Stimulated activated CD4-positive, alpha-beta T cell treated with anti-CD3 and anti-CD28 coated beads, Interleukin-2, amount 100 ng/mL, for 48 hours (primary cell): Measurements from ENCODE around the gene KCNG4.
"Not testable (repeated sequence)": the region's sequence is repeated elsewhere in the genome, so short reads cannot be mapped to it uniquely, and the experiment has no call there.

ENCODE experiments used
- DNase-seq, 2 donors: peaks; one replicate each; pipeline ENCODE4 v3.0.0-alpha.2; 2020

The KCNG4 gene

DNA sequence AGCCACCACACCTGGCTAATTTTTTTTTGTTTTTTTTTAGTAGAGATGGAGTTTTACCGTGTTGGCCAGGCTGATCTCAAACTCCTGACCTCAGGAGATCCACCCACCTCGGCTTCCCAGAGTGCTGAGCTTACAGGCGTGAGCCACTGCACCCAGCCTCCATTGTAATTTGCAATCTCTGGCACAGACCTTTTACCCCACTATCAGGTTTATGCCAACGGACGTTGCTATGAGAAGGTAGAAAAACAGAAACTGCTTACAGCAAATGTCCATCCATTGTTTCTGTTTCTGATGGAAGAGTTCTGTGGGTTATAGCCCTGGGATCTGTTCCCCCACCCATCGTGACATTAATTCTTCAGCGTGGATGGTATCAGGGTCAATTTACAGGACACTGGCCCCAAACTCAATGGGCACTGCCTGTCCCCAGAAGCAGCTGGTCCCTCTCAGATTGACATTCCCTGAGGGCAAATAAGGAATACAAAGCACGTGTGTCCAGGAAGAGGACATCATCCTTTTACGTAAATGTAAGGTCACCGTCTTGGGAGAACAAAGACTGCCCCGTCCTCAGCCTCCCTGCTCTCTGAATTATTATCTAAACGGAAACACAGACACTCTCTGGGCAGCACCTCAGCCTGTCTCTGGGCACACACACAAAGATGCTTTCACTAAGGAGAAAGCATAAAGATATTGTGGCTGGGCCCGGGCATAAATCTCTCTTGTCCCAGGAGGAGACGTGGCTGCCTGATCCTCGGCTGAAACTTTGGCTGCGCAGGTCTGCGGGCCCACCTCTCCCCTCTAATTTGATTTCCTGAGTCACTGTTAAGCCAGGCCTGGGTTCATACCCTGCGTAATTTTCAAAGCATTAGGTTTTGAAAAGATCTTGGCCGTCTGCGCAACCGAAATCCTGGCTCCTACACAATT, 5.2 kb downstream of the KCNG4 start:
- DNase-seq: no peak

DNA sequence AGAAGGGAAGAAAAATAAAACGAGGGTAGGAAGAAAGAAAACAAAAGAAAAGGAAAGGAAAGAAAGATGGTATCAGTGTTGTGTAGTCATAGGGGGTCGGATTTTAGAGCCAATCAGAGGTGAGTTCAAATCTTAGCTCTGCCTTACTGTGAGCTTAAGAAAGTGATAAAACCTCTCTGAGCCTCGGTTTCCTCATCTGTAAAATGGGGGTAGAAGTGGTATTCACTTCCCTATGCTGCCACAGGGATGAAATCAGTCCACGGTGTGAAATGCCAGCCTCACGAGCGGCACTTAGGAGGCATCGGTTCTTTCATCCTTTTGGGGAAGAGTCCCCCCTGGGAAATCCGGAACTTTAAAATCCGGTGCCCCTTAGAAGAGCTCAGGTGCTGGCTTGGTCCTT, 6.1 kb downstream of the KCNG4 start:
- no peak for DNase-seq

DNA sequence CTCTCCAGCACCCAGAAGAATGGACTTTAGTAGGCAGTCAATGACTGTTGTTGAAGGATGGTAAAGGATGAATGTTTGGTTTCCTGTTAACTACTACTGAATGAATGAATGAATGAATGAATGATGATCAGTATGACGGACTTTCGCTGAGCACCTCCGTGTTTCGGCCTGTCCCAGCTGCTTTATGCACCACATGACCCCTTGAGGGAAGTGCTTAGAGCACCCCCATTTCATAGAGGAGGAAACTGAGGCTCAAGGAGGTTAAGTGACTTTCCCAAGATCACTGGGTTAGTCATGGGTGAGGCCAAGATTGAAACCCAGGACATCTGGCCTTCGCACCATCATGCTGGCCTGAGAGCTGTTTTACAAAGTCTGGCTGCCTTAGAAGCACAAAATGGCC, 6.8 kb downstream of the KCNG4 start:
- no peak for DNase-seq

DNA sequence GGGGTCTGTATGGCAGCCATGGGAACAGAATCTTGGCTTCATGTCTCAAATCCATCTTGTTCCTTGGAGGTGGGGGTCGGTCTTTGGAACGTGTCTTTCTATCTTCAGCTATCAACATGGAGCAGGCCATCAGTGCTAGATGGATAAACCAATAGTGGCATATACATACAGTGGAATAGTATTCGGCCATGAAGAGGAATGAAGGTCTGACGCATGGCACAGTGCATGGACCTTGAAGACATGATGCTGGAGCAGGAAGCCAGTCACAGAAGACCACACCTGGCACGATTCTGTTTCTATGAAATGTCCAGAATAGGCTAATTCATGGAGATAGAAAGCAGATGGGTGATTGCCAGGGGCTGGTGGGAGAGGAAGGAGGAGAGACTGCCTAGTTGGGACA, 7.8 kb downstream of the KCNG4 start:
- no peak for DNase-seq

DNA sequence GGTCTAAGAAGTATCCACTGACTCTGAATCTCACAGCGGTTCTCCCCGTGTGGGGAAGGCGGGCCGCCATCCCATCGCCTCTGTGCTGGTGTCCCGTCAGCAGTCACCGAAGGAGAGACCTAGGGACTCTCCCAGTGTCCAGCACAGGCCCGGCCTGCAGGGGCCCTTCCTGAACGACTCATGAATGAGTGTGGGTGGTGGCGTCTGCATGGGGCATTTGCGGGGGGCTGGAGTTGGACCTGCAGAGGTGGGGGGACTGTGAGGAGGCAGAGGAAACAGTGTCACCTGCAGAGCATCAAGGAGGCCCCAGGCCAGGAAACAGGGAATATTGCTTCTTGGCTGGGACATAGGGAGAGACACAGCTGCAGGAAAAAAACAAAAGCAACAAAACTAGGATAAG, 10.3 kb downstream of the KCNG4 start:
- no peak for DNase-seq

DNA sequence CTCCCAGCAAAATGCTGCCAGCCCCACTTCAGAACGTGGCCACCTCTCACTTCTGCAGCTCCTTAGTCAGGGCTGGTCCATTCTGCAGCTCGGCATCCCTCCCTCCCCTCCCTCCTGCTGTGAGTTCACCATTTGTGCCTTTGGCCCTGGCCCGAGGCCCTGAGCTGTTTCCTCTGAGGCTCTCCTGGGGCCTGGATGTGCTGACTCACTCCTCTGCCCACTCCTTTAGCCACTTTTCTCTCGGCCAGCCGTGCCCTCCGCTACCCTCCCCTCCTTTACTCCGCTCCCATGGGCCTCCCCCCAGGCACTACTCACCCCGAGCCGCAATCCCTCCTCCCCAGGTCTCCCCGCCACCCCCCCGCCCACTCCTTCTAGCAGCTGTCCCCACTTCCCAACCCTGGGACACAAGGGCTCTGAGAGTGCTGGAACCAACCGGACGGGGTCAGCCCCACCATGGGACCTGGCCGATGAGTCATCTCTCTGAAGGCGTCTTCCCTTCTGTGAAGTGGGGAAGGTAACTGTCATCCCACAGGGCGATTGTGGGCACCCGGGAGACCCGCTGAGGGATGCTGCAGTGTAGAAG, 11.5 kb downstream of the KCNG4 start:
- DNase-seq: no peak

DNA sequence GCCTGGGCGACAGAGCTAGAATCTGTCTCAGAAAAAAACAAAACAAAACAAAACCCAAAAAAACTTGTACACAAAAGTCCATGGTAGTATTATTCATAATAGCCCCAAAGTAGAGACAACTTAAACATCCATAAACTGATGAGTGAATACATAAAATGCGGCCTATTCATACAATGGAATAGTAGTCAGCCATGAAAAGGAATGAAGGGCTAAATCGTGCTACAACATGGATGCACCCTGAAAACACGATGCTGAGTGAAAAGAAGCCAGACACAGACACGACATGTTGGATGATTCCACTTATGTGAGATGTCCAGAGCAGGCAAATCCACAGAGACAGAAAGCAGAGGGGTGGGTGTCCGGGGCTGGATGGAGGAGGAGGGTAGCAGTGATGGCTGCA, 12.3 kb downstream of the KCNG4 start:
- DNase-seq: no peak

DNA sequence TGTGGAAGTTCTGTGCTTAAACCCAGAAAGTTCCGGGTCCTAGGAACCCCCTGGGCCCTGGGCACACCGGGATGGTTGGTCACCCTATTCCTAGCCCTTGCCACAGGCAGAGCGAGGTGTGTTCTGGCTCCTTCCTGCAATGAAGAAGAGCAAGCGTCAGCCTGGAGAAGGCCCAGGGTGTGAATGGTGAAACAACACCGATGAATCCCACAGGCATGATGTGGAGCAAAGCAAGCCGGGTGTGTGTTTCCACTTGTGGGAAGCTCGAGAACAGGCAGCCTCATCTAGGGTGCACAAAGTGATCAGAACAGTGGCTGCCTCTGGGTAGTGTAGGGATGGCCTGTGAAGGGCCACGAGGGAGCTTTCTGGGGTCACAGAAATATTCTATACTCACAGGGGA, 13.8 kb downstream of the KCNG4 start:
- no peak for DNase-seq

DNA sequence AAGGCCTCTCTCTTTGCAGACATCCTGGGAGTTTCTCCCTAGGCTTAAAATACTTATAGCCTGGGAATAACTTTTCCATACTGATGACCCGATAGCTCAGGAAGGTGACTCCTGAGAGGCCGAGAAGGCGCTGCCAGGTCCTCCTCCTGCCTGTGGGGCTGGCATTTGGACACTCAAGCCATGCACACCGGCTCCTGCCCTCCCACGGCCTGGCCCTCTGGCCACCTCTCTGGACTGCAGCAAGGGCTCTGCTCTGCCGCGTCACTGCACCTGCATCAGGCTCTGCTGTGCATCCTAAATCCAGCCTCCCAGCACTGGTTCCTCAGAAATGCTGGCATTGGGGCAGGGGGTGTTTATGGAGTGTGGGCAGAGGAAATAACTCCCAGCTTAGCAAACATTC, 14.2 kb downstream of the KCNG4 start:
- no peak for DNase-seq

DNA sequence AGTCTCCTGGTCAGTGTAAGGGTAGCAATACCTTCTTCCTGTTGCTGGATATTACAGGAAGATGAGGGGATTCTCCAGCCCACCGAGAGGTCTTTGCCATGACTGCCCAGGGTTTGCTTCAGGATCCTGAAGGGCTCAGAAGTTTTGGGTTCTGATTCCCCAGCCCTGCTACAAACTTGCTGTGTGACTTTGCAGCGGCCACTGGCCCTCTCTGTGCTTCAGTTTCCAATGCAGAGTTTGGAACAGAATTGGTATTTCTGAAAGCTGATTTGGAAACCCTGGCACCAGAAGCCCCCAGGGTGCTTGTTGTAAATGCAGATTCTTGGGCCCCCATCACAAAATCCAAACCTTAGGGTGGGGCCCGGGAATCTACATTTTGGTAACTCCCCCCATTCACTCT, 14.7 kb downstream of the KCNG4 start:
- no peak for DNase-seq

DNA sequence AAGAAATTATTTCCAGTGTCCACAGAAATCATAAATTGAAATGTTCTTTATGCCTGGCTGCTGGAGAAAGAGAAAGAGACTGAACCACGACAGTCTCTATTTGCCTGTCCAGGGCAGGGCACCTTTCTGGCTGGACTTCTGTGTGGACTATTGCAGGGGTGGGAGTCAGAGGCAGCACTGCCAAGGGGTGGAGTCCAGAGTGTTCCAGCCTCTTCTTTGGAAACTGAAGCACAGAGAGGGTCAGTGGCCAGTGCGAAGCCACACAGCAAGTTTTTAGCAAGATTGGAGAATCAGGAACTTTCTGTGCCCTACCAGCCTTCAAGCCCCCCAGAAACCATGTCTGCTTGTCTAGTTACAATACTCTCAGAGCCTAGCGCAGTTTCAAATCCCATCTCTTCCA, 15.3 kb downstream of the KCNG4 start:
- no peak for DNase-seq

DNA sequence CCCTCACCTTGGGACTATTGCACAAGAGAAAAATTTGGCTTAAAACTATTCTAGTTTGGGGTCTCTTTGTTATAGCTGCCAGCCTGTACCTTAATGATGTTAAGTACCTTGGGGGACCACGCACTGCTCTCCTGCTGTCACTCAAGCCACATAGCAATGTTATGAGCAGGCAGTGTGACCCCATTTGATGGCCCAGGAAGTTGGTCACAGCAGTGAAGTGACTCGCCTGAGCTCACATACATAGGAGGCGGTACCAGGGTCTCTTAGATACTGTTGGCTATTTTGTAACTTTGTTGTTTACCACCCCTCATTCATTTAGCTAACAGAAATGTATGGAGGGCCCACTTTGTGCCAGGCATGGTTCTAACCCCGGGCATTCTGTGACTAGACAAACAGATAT, 16.4 kb downstream of the KCNG4 start:
- DNase-seq: no peak

DNA sequence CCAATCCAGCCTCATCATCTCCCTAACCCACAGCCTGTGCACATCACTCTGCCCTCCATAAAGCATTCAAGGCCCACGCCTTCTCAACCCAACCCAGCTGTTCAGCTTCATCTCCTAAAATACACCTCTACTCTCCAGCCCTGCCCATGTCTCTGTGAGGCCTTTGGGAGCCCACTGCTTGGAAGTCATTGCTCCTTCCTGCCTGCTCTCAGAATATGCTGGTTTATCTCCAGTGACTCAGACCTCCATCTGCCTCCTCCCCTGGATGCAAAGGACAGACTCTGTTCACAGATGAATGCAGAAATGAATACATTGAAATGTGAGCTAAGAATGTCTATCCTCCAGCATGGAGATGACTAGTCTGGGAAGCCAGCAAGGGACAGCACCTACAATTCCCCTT, 19.0 kb downstream of the KCNG4 start:
- no peak for DNase-seq

DNA sequence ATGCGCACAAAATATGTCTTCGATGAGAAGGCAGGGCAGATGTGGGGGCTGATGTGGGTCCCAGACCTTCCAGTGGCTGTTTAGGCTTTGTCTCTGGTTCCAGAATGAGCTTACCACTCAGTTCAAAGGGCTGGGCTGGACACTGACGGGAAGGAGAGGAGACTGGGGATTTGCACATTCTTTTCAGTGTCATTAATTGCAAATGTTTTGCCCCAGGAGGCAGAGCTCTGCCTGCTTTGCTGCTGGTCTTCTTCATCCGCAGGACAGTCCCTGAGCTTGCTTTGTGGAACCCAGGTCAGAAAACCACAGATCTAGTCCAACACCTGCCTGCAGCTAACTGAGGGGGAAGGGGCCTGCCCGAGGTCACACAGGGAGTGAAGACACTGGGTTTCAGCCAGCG, 20.9 kb downstream of the KCNG4 start:
- DNase-seq: no peak

DNA sequence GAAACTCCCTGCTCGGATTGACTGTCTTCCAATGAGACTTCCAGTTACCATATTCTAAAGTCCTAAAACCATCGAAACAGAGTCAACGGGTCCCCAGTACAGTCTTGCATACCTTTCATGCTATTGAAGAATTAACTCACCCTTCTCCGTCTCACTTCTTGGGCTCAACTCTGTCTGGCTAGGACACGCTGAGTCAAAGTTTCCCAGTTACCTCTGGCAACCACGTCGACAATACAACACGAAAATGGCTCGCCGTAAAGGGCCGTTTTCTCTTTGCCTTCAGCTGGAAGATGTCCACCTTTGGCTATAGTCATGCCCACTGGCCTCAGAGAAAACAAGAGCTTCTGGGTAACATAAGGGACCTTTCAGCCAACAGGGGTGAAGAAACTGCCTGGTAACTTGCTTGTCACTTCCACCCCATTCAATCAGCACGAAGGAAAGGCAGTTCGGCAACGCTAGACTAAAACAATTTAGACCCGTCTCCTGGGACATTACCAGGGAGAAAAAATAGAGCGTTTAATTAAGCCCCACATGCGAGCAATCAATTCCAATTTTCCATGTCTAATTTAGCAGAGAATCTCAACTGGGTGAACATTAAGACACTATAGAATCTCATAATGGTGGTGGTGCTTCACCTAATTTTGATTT, 21.5 kb downstream of the KCNG4 start:
- DNase-seq: no peak

DNA sequence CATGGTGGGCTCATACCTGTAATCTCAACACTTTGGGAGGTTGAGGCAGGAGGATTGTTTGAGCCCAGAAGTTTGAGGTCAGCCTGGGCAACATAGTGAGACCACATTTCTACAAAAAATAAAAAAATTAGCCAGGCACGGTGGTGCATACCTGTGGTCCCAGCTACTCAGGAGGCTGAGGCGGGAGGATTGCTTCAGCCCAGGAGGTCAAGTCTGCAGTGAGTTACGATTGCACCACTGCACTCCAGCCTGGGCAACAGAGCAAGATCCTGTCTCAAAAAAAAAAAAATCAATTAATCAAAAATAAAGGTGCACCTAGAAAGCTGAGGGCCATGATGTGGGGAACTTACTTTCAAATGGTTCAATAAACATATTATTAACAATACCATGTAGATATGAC, 23.7 kb downstream of the KCNG4 start:
- DNase-seq: not testable (repeated sequence)

DNA sequence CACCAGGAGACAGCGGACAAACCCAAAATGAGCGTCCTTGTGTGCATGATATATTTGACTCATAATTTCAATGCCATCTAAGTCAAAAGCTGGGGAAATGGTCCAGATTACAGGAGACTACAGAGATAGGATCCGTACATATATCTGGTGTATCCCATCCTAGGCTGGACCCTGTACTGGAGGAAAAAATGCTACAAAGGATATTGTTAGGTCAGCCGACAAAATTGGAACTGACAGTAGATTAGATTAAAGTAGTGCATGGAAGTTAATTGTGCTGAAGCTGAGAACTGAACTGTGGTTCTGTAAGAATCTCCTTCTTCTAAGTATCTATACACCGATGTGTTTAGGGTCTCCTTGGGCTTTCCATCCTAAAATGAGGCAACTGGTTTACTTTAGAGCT, 24.3 kb downstream of the KCNG4 start:
- DNase-seq: no peak

DNA sequence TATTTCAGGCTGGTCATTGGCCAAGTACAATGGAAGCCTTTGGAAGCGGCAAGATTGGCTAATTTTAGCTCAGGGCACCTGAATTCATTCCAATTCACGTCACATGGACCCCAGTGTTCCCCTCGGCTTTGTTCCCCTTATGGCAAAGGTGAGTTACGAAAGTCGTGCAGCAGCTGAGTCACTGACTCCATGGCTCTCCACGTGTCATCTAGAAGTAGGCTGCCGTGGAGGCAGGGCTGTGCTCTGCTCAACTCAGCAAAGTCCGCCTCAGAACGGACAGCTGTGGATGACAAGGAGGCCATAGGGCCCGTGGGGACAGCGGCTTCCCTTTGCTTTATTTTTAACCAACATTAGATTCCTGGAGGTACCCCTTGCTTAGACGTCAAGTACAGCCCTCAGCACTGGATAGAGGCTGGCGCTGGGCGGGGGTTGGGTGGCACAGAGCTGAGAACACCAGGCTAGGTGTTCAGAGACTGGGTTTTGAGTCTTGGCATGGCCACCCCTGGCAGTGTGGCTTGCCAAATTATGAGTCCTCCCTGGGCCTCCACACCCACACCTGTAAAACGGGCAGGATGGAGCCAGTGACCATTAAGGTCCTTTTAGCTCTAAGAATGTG, 25.3 kb downstream of the KCNG4 start:
- no peak for DNase-seq

DNA sequence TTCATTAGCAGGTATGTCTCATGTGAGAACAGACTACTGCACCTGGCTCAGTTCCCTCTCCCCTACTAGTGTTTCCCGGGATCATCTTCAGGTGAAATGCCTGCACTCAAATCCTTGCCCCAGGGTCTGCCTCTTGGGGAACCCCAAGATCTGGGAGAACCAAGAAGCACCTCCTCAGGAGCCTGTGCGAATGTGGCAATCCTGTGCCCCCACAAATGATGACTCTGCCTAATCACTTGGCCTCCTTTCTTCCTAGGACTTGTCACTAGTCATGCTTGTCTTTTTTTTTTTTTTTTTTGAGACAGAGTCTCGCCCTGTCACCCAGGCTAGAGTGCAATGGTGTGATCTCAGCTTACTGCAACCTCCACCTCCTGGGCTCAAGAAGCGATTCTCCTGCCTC, 27.2 kb downstream of the KCNG4 start:
- no peak for DNase-seq

DNA sequence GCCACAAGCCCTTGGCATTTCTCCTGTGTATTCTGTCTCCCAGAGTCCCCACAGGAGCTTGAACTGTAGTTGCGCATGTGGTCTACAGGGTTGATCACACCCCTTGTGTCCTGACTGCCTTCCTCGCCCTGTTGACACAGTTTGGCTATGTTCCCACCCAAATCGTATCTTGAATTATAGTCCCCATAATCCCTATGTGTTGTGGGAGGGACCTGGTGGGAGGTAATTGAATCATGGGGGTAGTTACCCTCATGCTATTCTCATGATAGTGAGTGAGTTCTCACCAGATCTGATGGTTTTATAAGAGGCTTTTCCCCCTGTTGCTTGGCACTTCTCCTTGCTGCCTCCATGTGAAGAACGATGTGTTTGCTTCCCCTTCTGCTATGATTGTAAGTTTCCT, 27.7 kb downstream of the KCNG4 start:
- no peak for DNase-seq

DNA sequence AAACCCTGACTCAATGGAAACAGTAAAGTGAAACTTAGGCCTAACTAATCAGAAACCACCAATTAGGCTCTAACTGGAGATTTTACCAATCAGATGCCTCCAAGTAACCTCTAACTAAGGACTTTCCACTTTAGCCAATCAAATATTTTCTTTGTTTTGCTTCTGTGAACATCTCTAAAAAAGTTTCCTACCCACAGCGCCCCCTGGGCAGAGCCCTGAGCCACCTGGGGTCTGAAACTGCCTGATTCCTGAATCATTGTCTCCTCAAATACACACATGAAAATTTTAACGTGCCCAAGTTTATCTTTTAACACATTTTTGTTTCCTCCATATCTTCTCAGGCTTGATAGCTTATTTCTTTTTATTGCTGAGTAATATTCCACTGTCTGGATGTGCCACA, 29.8 kb downstream of the KCNG4 start:
- no peak for DNase-seq

DNA sequence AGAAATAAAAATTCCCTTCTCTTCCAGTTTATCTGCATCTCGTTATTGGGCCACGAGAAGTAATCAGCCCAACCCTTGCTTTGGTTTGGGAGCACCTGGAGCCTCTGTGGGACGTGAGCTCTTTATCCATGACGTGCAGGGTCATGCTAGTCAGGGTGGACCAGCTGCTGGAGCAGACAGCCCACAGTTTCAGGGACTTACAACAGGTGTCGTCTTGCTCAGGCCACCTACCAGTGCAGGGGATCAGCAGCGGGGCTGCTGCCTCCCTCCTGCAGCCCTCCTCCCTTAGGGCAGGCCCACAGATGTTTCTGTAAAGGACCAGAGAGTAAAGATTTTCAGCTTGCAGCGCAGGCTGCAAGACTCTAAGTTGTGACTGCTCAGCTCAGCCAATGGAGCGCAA, 31.9 kb downstream of the KCNG4 start:
- no peak for DNase-seq

DNA sequence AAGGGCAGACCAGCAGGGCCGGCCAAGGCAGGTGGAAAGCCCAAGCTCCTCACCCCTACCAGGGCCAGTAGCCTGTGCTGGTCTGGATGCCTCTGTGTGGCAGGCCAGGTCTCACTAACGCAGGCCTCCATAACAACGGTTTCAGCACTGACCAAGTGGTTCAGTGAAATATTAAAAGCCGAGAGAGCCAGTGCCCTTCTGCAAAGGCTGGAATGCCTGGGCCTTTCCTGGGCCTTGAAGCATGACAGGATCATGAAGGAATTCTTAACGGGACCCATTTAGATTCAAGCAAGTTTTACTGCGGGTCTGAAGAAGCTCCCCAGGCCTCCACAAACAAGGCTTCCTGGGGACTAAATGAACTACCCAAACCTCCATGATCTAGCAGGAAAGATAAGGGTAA, 32.6 kb downstream of the KCNG4 start:
- no peak for DNase-seq
